H1 (cell line): Measurements from ENCODE around the gene RPS19. TPM values are rescaled to one million over a fixed set of nuclear protein-coding genes. Genes with fewer than 3 reads are reported as not detected.
A peak's percentile ranks its signal among the peaks of the same experiment; 100 is the strongest.

Experiments
- CTCF ChIA-PET: fragments of 300-600 bp; sonication (Branson Sonifier 250); formaldehyde crosslinking; loops from one replicate; lab custom pipeline; 2021; ENCODE audit not compliant: partially characterized antibody; lab: Charles Lee
- POLR2A ChIA-PET: fragments of 300-600 bp; sonication (Branson Sonifier 250); formaldehyde crosslinking; loops from one replicate; lab custom pipeline; 2021; ENCODE audit warnings: inconsistent platforms; ENCODE audit not compliant: partially characterized antibody; lab: Charles Lee
- DNase-seq, 2 experiments: peaks; one replicate each; pipeline versions ENCODE4 v3.0.0 to v3.0.0-alpha.2; 2010 to 2022; ENCODE audit warnings: low spot score in 2 of 2, low read depth in 1 of 2, mixed read lengths in 1 of 2
- FAIRE-seq: peaks from 2 replicates; lab custom pipeline; 2011; peaks lifted over from hg19 to GRCh38; lab: Jason Lieb, UNC
- H2AFZ ChIP-seq: 2 replicates; pipeline ENCODE4 v1.8.1; 2012; ENCODE audit warnings: low read length, inconsistent platforms
- H2AK5ac ChIP-seq: 2 replicates; pipeline ENCODE4 v1.6.1; 2013; ENCODE audit warnings: low read depth, low read length
- H2BK120ac ChIP-seq: replicated peaks from 2 replicates; pipeline ENCODE3; 2013; ENCODE audit warnings: low read depth, low read length, inconsistent platforms
- H2BK12ac ChIP-seq: 2 replicates; pipeline ENCODE4 v1.6.1; 2013; ENCODE audit warnings: low read depth, low read length
- H2BK15ac ChIP-seq: 2 replicates; pipeline ENCODE4 v1.6.1; 2013; ENCODE audit warnings: low read length
- H2BK20ac ChIP-seq: 2 replicates; pipeline ENCODE4 v1.6.1; 2013; ENCODE audit warnings: low read length
- H2BK5ac ChIP-seq: 2 replicates; pipeline ENCODE4 v1.6.1; 2013; ENCODE audit warnings: low read depth, low read length
- H3K14ac ChIP-seq: 2 replicates; pipeline ENCODE4 v1.6.1; 2013; ENCODE audit warnings: inconsistent platforms; ENCODE audit not compliant: insufficient read length
- H3K18ac ChIP-seq: 2 replicates; pipeline ENCODE4 v1.6.1; 2013; ENCODE audit warnings: low read length; ENCODE audit errors: extremely low read depth
- H3K23ac ChIP-seq: 2 replicates; pipeline ENCODE4 v1.6.1; 2013; ENCODE audit warnings: inconsistent platforms; ENCODE audit not compliant: insufficient read length
- H3K23me2 ChIP-seq: 2 replicates; pipeline ENCODE4 v1.6.1; 2013; ENCODE audit warnings: low read depth, low read length
- H3K27ac ChIP-seq: 2 replicates; pipeline ENCODE4 v1.6.1; 2011; ENCODE audit warnings: low read depth, low read length, inconsistent platforms
- H3K27me3 ChIP-seq, 4 experiments: replicated peaks in 1 of 4; 1 replicate in 1 of 4; 2 replicates in 3 of 4; pipeline versions ENCODE4 v1.6.1 to v1.8.1; 2011 to 2013; ENCODE audit warnings: low read length in 3 of 4, mild to moderate bottlenecking in 3 of 4, inconsistent platforms in 2 of 4, mixed read lengths in 2 of 4, moderate library complexity in 1 of 4; ENCODE audit not compliant: control insufficient read depth in 3 of 4, insufficient read depth in 3 of 4; ENCODE audit errors: extremely low read depth in 1 of 4
- H3K36me3 ChIP-seq, 4 experiments: 2 replicates each; pipeline versions ENCODE4 v1.6.1 to v1.8.1; 2011 to 2013; ENCODE audit warnings: mild to moderate bottlenecking in 4 of 4, low read length in 3 of 4, moderate library complexity in 2 of 4, control low read depth in 1 of 4, inconsistent platforms in 1 of 4; ENCODE audit not compliant: insufficient read depth in 4 of 4, control insufficient read depth in 2 of 4
- H3K4ac ChIP-seq: replicated peaks from 2 replicates; pipeline ENCODE3; 2013; ENCODE audit warnings: low read length, low read depth, mixed read lengths, inconsistent platforms; ENCODE audit not compliant: insufficient read length
- H3K4me1 ChIP-seq, 4 experiments: replicated peaks in 1 of 4; 1 replicate in 1 of 4; 2 replicates in 3 of 4; pipeline versions ENCODE4 v1.6.1 to v1.8.1; 2011 to 2013; ENCODE audit warnings: low read length in 3 of 4, inconsistent platforms in 2 of 4, mixed read lengths in 1 of 4; ENCODE audit not compliant: insufficient read depth in 4 of 4, control insufficient read depth in 3 of 4
- H3K4me2 ChIP-seq, 2 experiments: 2 replicates each; pipeline versions ENCODE4 v1.6.1 to v1.8.1; 2011 to 2013; ENCODE audit warnings: low read depth in 2 of 2, low read length in 2 of 2, control low read depth in 1 of 2, inconsistent platforms in 1 of 2, mild to moderate bottlenecking in 1 of 2; ENCODE audit not compliant: insufficient read depth in 1 of 2
- H3K4me3 ChIP-seq, 4 experiments: fragments of 200-600, 300-600 bp in 1 of 4; sonication (generic), shearing (Covaris generic), sonication (Bioruptor Twin) in 1 of 4; 2 replicates each; pipeline versions ENCODE4 v1.5.1 to v1.8.1; 2011 to 2016; ENCODE audit warnings: low read length in 4 of 4, low read depth in 3 of 4, control low read depth in 2 of 4, inconsistent platforms in 2 of 4, mild to moderate bottlenecking in 2 of 4, mixed read lengths in 1 of 4, moderate library complexity in 1 of 4; ENCODE audit not compliant: insufficient read depth in 2 of 4; ENCODE audit errors: extremely low read depth in 1 of 4
- H3K56ac ChIP-seq: replicated peaks from 2 replicates; pipeline ENCODE3; 2013; ENCODE audit warnings: low read depth, mild to moderate bottlenecking, mixed read lengths, low read length, inconsistent platforms; ENCODE audit not compliant: insufficient read length
- H3K79me1 ChIP-seq: 2 replicates; pipeline ENCODE4 v1.6.1; 2013; ENCODE audit warnings: low read depth, low read length, control low read depth
- H3K79me2 ChIP-seq, 2 experiments: 2 replicates each; pipeline versions ENCODE4 v1.6.1 to v1.8.1; 2012 to 2013; ENCODE audit warnings: low read length in 2 of 2, mild to moderate bottlenecking in 2 of 2, inconsistent platforms in 1 of 2; ENCODE audit not compliant: insufficient read depth in 2 of 2, control insufficient read depth in 1 of 2
- H3K9ac ChIP-seq, 4 experiments: replicated peaks in 1 of 4; 1 replicate in 1 of 4; 2 replicates in 3 of 4; pipeline versions ENCODE4 v1.6.1 to v1.8.1; 2011 to 2013; ENCODE audit warnings: low read depth in 3 of 4, low read length in 3 of 4, control low read depth in 2 of 4, mild to moderate bottlenecking in 2 of 4, moderate library complexity in 2 of 4, inconsistent platforms in 1 of 4; ENCODE audit errors: extremely low read depth in 1 of 4
- H3K9me3 ChIP-seq, 2 experiments: 2 replicates each; pipeline versions ENCODE4 v1.6.1 to v1.8.1; 2012 to 2013; ENCODE audit warnings: mild to moderate bottlenecking in 2 of 2, moderate library complexity in 2 of 2, control low read depth in 1 of 2, inconsistent platforms in 1 of 2, low read depth in 1 of 2, low read length in 1 of 2, mixed read lengths in 1 of 2; ENCODE audit not compliant: insufficient read depth in 2 of 2
- H4K20me1 ChIP-seq, 2 experiments: replicated peaks in 1 of 2; 2 replicates each; pipeline versions ENCODE3 to v1.8.1; 2011 to 2013; ENCODE audit warnings: inconsistent platforms in 2 of 2, low read length in 2 of 2, mild to moderate bottlenecking in 1 of 2; ENCODE audit not compliant: insufficient read depth in 2 of 2, control insufficient read depth in 1 of 2
- H4K5ac ChIP-seq: 2 replicates; pipeline ENCODE4 v1.6.1; 2013; ENCODE audit warnings: low read length, low read depth, mixed read lengths, inconsistent platforms; ENCODE audit not compliant: insufficient read length
- H4K8ac ChIP-seq: 2 replicates; pipeline ENCODE4 v1.8.0; 2013; ENCODE audit warnings: mild to moderate bottlenecking, moderate library complexity, low read length, inconsistent platforms; ENCODE audit not compliant: insufficient read depth; ENCODE audit errors: extremely low read depth
- H4K91ac ChIP-seq: replicated peaks from 2 replicates; pipeline ENCODE3; 2013; ENCODE audit warnings: low read length, mixed read lengths, inconsistent platforms; ENCODE audit not compliant: insufficient read length
- BACH1 ChIP-seq: IDR thresholded peaks from 2 replicates; pipeline ENCODE4 v1.6.1; 2012; ENCODE audit warnings: low read length, improper control_type of control experiment
- CEBPB ChIP-seq: IDR thresholded peaks from 2 replicates; pipeline ENCODE4 v1.6.1; 2012; ENCODE audit warnings: low read depth, low read length
- KDM5A ChIP-seq: fragments of 200-600 bp; IDR thresholded peaks from 2 replicates; pipeline ENCODE4 v1.7.1; 2012; ENCODE audit warnings: mild to moderate bottlenecking, low read length, inconsistent platforms, mixed read lengths
- SP4 ChIP-seq: IDR thresholded peaks from 2 replicates; pipeline ENCODE4 v1.6.1; 2012; ENCODE audit warnings: low read length, inconsistent platforms
- WGBS, 2 experiments: shearing (Covaris generic) in 1 of 2; methylation state at CpG; one replicate each; pipeline versions ENCODE4 v1.1.6 to v1.1.7; 2013 to 2015; ENCODE audit warnings: low lambda C conversion rate in 2 of 2, mixed read lengths in 2 of 2, inconsistent platforms in 1 of 2, low coverage in 1 of 2, missing lambda C conversion rate in 1 of 2; ENCODE audit not compliant: insufficient replicate concordance in 2 of 2, insufficient coverage in 1 of 2, insufficient read length in 1 of 2; ENCODE audit errors: extremely low coverage in 1 of 2, missing lambda C conversion rate in 1 of 2; 5-methylcytosine and 5-hydroxymethylcytosine counted together
- polyA plus RNA-seq, 7 experiments: library from polyadenylated mRNA; depleted of rRNA in 3 of 7; stranded (reverse) in 5 of 7; unstranded in 2 of 7; fragments of >200 nt in 5 of 7; fragments of 200-250 nt in 2 of 7; gene quantifications; 1 replicate in 5 of 7; 2 replicates in 1 of 7; 4 replicates in 1 of 7; pipeline versions ENCODE4 v1.2.1 to v1.2.3, GENCODE V29; 2011 to 2013; ENCODE audit warnings: missing spikeins in 2 of 7, mixed read lengths in 2 of 7
- total RNA-seq: library from RNA; stranded (reverse); fragmentation: NEBNext Ultra II Directional; extraction: Animal tissue kit (Norgen Biotek cat#: 25700); gene quantifications from 2 replicates; pipeline ENCODE4 v1.2.1, GENCODE V29; 2021
- TF ChIP-seq, protein P1 (sequence below), 3 experiments: IDR thresholded peaks; 1 replicate in 2 of 3; 2 replicates in 1 of 3; pipeline versions ENCODE4 v1.5.1 to v1.6.1; 2011; ENCODE audit warnings: low read length in 3 of 3, mild to moderate bottlenecking in 3 of 3, inconsistent platforms in 2 of 3, low read depth in 1 of 3, moderate library complexity in 1 of 3; ENCODE audit not compliant: insufficient read depth in 1 of 3; ENCODE audit errors: control extremely low read depth in 1 of 3

RPS19 gene
- total and polyA plus RNA-seq, 2 of the 8 experiments (the other 6 are each of a cell fraction or from before 2014, with no cell fraction given): 2,817 to 5,751 TPM

DNA sequence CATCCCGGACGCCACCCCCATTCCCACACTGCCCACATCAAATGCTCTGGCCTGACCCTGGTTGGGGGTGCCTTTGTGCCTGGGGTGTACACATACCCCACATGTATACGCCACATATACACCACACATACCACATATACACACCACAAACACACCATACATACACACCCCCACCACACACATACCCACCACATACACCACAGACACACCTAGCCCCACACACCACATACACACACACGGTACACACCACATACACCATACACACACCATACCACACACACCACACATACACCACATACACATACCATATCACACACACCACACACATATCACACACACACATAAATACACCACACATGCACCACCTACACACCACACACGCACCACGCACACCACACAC lies 58.0 kb downstream of the RPS19 start:
- Histone ChIP-seq H2BK5ac (no peak overlapping the region; the same call in 1 of the 2 replicates), H3K23ac (no peak overlapping the region), H3K4me2 (no peak overlapping the region; a peak in 1 of 4 replicates), H4K8ac (no peak overlapping the region; the same call in 1 of the 2 replicates), H3K14ac (no peak overlapping the region), H3K9me3 (no peaks in the 10 kb centered on the region), H3K4me3 (no peak overlapping the region), H3K23me2 (peaks cover 20% of the 10 kb centered on the region), H3K79me2 (no peaks in the 10 kb centered on the region), H2BK15ac (peak overlapping the region; percentile 36; the same call in 1 of the 2 replicates), H4K5ac (no peak overlapping the region), H3K27ac (no peak overlapping the region), H4K20me1 (peaks cover 4 to 48% of the 10 kb centered on the region in 2 experiments), H3K27me3 (peaks cover 60 to 100% (median 97%) of the 10 kb centered on the region in 4 experiments), H2BK12ac (peak overlapping the region; percentile 30; the same call in 1 of the 2 replicates), H4K91ac (peak overlapping the region; percentile 65), H2BK120ac (no peak overlapping the region), H3K56ac (peak overlapping the region; percentile 100), H3K36me3 (no peaks in the 10 kb centered on the region), H2AK5ac (peak overlapping the region; percentile 89), H3K4me1 (peaks cover 0 to 24% (median 12%) of the 10 kb centered on the region in 4 experiments; a peak in 6 of 7 replicates), H3K9ac (no peak overlapping the region), H2BK20ac (no peak overlapping the region; the same call in 1 of the 2 replicates), H3K79me1 (no peaks in the 10 kb centered on the region; the same call in 1 of the 2 replicates), H3K18ac (no peak overlapping the region), H2AFZ (no peak overlapping the region), H3K4ac (peak overlapping the region; percentile 53)
- FAIRE-seq (peak; percentile 65), DNase-seq (no peak)
- TF ChIP-seq CEBPB (no peak), SP4 (no peak), KDM5A (no peak), BACH1 (no peak)
- TF ChIP-seq, protein P1, sequence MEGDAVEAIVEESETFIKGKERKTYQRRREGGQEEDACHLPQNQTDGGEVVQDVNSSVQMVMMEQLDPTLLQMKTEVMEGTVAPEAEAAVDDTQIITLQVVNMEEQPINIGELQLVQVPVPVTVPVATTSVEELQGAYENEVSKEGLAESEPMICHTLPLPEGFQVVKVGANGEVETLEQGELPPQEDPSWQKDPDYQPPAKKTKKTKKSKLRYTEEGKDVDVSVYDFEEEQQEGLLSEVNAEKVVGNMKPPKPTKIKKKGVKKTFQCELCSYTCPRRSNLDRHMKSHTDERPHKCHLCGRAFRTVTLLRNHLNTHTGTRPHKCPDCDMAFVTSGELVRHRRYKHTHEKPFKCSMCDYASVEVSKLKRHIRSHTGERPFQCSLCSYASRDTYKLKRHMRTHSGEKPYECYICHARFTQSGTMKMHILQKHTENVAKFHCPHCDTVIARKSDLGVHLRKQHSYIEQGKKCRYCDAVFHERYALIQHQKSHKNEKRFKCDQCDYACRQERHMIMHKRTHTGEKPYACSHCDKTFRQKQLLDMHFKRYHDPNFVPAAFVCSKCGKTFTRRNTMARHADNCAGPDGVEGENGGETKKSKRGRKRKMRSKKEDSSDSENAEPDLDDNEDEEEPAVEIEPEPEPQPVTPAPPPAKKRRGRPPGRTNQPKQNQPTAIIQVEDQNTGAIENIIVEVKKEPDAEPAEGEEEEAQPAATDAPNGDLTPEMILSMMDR (IDR thresholded peaks at IDR 0.05; ENCODE audit: control extremely low read depth in 1 of 3, insufficient read depth in 1 of 3, low read depth in 1 of 3, low read length in 3 of 3): no peak
- 90 to 100% methylated on average over 1 to 6 of the region's 6 CpGs for WGBS, 2 experiments
- POLR2A ChIA-PET: no interaction called here
- CTCF ChIA-PET: interaction anchor here (1.6 kb wide), 1 partner anchor 13 kb away, joined by 5 read pairs; no protein-coding TSS in a partner anchor
